ENCODE measurements around the gene ZNF367. TPM values are rescaled to one million over a fixed set of nuclear protein-coding genes. Genes with fewer than 3 reads are reported as not detected.

ZNF367 gene
- total and polyA plus RNA-seq, 2 of the 4 experiments (the other 2 are of a cell fraction): 1.1 to 2.7 TPM

DNA sequence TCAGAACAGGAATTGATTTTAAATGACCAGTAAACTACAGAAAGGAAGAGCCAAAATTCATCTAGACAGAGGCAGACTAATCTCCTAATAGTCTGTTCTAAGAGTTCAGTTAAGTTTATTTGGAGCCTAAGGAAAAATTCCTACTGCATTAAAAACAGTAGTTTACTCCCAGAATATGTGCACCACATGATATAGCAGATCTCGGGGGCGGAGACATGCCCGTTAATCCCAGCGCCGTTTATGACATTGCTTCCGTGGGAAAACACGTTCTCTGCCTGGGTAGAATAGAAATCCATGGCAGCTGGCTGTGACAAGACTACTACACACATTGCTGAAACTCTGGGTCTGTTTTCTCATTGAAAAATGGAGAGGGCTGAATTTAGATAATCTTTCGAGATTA is 43.2 kb upstream of the ZNF367 start:
- no peak for ATAC-seq (ENCODE audit: low read depth)
- WGBS, 2 experiments (ENCODE audit: extremely low coverage in 2 of 2, insufficient read length in 1 of 2): 100% methylated on average over 1 of the region's 8 CpGs; no CpG with 5 or more reads in 1 of the 2 experiments
- in situ Hi-C loops (cut with MboI; ENCODE audit: low sequenced_read_pairs): no loop called here

More for the DNA sequence above, 43.2 kb upstream of the ZNF367 start:
- no peak for DNase-seq
- Histone ChIP-seq H3K36me3 (ENCODE audit: control insufficient read depth, insufficient read depth, low read length) (peaks cover 8% of the 10 kb centered on the region), H3K18ac (ENCODE audit: low read depth, low read length) (no peak overlapping the region), H3K9ac (ENCODE audit: low read depth, low read length) (no peak overlapping the region), H2BK20ac (ENCODE audit: low read depth, low read length) (no peak overlapping the region), H3K4me1 (ENCODE audit: control insufficient read depth, insufficient read depth, low read length) (peaks cover 8% of the 10 kb centered on the region), H3K79me1 (ENCODE audit: low read depth in 1 of 2, low read length in 2 of 2) (peaks cover 8 to 44% of the 10 kb centered on the region in 2 experiments; a peak in 3 of 4 replicates), H2BK120ac (ENCODE audit: low read depth, low read length) (no peak overlapping the region), H3K56ac (ENCODE audit: extremely low read depth, insufficient read depth, low read length) (no peak overlapping the region), H2AK9ac (replicated peaks; ENCODE audit: low read depth, low read length, poor library complexity) (no peak overlapping the region), H3K14ac (replicated peaks; ENCODE audit: low read depth, low read length) (no peak overlapping the region), H3K27ac (ENCODE audit: insufficient read depth, low read length) (no peak overlapping the region), H3K9me3 (ENCODE audit: control insufficient read depth, insufficient read depth, low read length) (no peaks in the 10 kb centered on the region), H4K91ac (ENCODE audit: insufficient read depth, low read depth, low read length) (no peak overlapping the region), H2AK5ac (ENCODE audit: low read depth, low read length) (no peak overlapping the region), H3K4me2 (ENCODE audit: low read depth, low read length) (no peak overlapping the region), H3K4me3 (ENCODE audit: insufficient read depth, low read depth, low read length) (no peak overlapping the region), H2AFZ (replicated peaks; ENCODE audit: low read length, poor library complexity) (no peak overlapping the region), H4K20me1 (ENCODE audit: insufficient read depth, low read length) (no peaks in the 10 kb centered on the region), H3K9me1 (ENCODE audit: insufficient read depth, low read length) (peaks cover 2% of the 10 kb centered on the region; the same call in 1 of the 2 replicates), H4K8ac (ENCODE audit: low read depth in 2 of 2, low read length in 2 of 2) (no peak overlapping the region), H3K23ac (ENCODE audit: low read depth, low read length) (no peak overlapping the region), H2BK5ac (ENCODE audit: low read depth, low read length, poor library complexity, severe bottlenecking) (no peak overlapping the region), H2BK15ac (ENCODE audit: low read depth, low read length) (no peak overlapping the region), H3K27me3 (ENCODE audit: control insufficient read depth, insufficient read depth, low read length) (no peaks in the 10 kb centered on the region), H3K4ac (ENCODE audit: low read depth, low read length) (no peak overlapping the region), H4K5ac (ENCODE audit: low read depth, low read length) (no peak overlapping the region)
- no TSS peak for BruUV-seq (replicated peaks)
- ChIA-PET CTCF (no interaction called here), POLR2A (ENCODE audit: unreplicated experiment) (no interaction called here)
- intact Hi-C loops (cut with micrococcal nuclease) (loop anchor here (1.0 to 5.0 kb wide), 2 partner anchors 8 to 39 kb away; no protein-coding TSS in a partner anchor), dilution Hi-C loops (cut with HindIII; ENCODE audit: low sequenced_read_pairs, unreplicated experiment) (no loop called here)
- TF ChIP-seq, protein P1, sequence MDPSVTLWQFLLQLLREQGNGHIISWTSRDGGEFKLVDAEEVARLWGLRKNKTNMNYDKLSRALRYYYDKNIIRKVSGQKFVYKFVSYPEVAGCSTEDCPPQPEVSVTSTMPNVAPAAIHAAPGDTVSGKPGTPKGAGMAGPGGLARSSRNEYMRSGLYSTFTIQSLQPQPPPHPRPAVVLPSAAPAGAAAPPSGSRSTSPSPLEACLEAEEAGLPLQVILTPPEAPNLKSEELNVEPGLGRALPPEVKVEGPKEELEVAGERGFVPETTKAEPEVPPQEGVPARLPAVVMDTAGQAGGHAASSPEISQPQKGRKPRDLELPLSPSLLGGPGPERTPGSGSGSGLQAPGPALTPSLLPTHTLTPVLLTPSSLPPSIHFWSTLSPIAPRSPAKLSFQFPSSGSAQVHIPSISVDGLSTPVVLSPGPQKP (IDR thresholded peaks at IDR 0.05; ENCODE audit: borderline replicate concordance, low read depth, low read length): no peak

All from IMR-90 (cell line).